ENCODE results near the gene CPNE1. TPM values are rescaled to one million over a fixed set of nuclear protein-coding genes. Genes with fewer than 3 reads are reported as not detected.

Gene CPNE1
- total and polyA plus RNA-seq, 2 donors = 87.9 to 161 TPM

DNA sequence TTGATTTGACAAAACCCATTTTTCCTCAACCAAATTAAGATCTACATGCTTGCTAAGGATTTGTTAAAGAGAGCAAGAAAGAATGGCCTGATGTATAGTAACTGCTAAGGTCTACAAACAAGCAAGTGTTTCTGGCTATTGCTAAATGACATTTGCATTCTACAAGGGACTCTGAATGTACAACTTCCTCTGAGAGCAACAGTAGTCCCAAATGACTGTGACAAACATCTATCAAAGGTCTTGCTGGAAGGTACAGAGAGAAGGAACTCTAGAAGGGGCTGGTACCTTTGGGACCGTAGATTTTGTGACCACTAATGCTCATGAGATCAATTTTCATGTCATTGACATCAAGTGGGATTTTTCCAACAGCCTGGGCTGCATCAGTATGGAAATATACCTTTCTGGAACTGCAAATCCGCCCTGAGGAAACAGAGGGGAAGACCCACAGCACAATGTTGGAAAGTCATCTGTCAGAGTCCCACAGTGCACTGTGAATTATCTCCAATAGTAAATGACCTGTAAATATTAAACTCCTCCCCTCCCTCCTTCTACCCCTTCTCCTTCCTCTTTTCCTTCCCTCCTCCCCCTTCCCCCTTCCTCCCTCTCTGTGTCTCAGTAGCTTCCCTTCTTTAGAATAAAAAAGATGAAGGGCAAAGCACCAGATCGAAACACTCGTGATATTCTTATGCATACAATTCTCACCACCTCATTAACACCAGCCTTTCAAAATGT lies 15.9 kb upstream of the CPNE1 start:
- H3K36me3 ChIP-seq (ENCODE audit: insufficient read depth) = no peaks in the 10 kb centered on the region
- H3K4me3 ChIP-seq (ENCODE audit: low read depth, low read length) = no peak overlapping the region
- 83% methylated on average over 4 of the region's 4 CpGs for WGBS
- H3K27ac ChIP-seq (ENCODE audit: low read depth) = no peak overlapping the region
- no peak for DNase-seq (ENCODE audit: extremely low spot score)
- no peaks in the 10 kb centered on the region for H3K4me1 ChIP-seq (ENCODE audit: insufficient read depth)

- H3K36me3 ChIP-seq (ENCODE audit: insufficient read depth) = peaks cover 2% of the 10 kb centered on the region
- H3K4me3 ChIP-seq (ENCODE audit: low read depth, low read length) = no peak overlapping the region
- no peaks in the 10 kb centered on the region for H3K4me1 ChIP-seq (ENCODE audit: insufficient read depth)
- H3K27ac ChIP-seq (ENCODE audit: low read depth) = no peak overlapping the region
- WGBS = 95% methylated on average over 8 of the region's 8 CpGs
- no peak for DNase-seq (ENCODE audit: extremely low spot score)
Observed at GRCh38 chr20:35674921-35675320, 10.2 kb upstream of the CPNE1 start.

- 93% methylated on average over 4 of the region's 4 CpGs for WGBS
- Histone ChIP-seq H3K4me3 (ENCODE audit: low read depth, low read length) (no peak overlapping the region), H3K4me1 (ENCODE audit: insufficient read depth) (no peaks in the 10 kb centered on the region), H3K36me3 (ENCODE audit: insufficient read depth) (peaks cover 2% of the 10 kb centered on the region), H3K27ac (ENCODE audit: low read depth) (no peak overlapping the region)
- no peak for DNase-seq (ENCODE audit: extremely low spot score)
Observed at GRCh38 chr20:35673884-35674283, 9.2 kb upstream of the CPNE1 start.

GRCh38 chr20:35669681-35670080 lies 5.0 kb upstream of the CPNE1 start:
- DNase-seq (ENCODE audit: extremely low spot score) = no peak
- peaks cover 2% of the 10 kb centered on the region for H3K36me3 ChIP-seq (ENCODE audit: insufficient read depth)
- 77% methylated on average over 1 of the region's 1 CpG for WGBS
- no peak overlapping the region for H3K4me3 ChIP-seq (ENCODE audit: low read depth, low read length)
- H3K27ac ChIP-seq (ENCODE audit: low read depth) = no peak overlapping the region
- H3K4me1 ChIP-seq (ENCODE audit: insufficient read depth) = no peaks in the 10 kb centered on the region

DNA sequence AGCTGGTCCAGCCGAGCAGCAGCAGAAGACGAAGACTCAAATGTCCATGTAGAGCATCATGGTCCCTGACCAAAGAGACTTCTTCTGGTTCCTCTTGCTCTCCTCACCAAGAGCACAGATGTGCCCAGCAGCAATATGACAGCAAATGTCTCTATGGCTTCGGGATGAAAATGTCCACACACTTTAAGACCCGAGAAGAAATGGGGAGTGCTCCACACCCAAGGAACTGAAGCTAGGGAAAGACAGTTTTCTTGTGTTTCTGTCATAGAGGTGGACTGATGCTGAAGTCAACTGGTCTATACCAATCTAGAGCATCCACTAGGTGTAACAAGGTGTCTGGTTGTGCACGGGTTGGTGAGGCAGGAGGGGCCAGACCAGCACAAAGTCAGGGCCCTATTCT lies 4.5 kb upstream of the CPNE1 start:
- H3K4me1 ChIP-seq (ENCODE audit: insufficient read depth) = no peaks in the 10 kb centered on the region
- H3K4me3 ChIP-seq (ENCODE audit: low read depth, low read length) = no peak overlapping the region
- no peak overlapping the region for H3K27ac ChIP-seq (ENCODE audit: low read depth)
- peaks cover 2% of the 10 kb centered on the region for H3K36me3 ChIP-seq (ENCODE audit: insufficient read depth)
- no peak for DNase-seq (ENCODE audit: extremely low spot score)
- WGBS = 92% methylated on average over 5 of the region's 5 CpGs

GRCh38 chr20:35665949-35666288 lies 1.2 kb upstream of the CPNE1 start:
- Histone ChIP-seq H3K4me1 (ENCODE audit: insufficient read depth) (peaks cover 1% of the 10 kb centered on the region), H3K36me3 (ENCODE audit: insufficient read depth) (no peaks in the 10 kb centered on the region), H3K4me3 (ENCODE audit: low read depth, low read length) (no peak overlapping the region), H3K27ac (ENCODE audit: low read depth) (no peak overlapping the region)
- no peak for DNase-seq (ENCODE audit: extremely low spot score)
- WGBS = 97% methylated on average over 17 of the region's 17 CpGs

GRCh38 chr20:35663516-35664465 lies 909 bp downstream of the CPNE1 start:
- peak overlapping the region; percentile 95 for H3K27ac ChIP-seq (ENCODE audit: low read depth)
- H3K36me3 ChIP-seq (ENCODE audit: insufficient read depth) = no peaks in the 10 kb centered on the region
- peaks cover 3% of the 10 kb centered on the region for H3K4me1 ChIP-seq (ENCODE audit: insufficient read depth)
- H3K4me3 ChIP-seq (ENCODE audit: low read depth, low read length) = peak overlapping the region; percentile 83
- DNase-seq (ENCODE audit: extremely low spot score) = no peak
- WGBS = under 1% methylated on average over 28 of the region's 28 CpGs

DNA sequence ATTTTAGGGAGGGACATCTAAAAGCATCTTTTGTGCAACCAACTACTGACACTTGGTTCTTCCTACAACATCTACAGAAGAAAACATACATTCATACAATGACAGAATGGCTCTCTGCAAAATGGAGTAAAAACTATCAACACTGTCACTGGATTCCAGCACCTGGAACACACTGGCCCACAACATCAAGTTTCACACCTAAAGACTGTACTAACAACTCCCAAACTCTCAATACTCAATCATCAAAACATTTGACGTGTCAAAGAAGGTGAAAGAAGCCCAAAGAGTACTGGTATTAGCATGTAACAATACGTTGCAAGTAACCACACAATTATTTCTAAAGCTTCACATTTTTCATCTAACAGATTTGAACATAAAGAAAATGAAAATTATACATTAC lies 2.1 kb downstream of the CPNE1 start:
- DNase-seq (ENCODE audit: extremely low spot score) = no peak
- Histone ChIP-seq H3K27ac (ENCODE audit: low read depth) (no peak overlapping the region), H3K4me3 (ENCODE audit: low read depth, low read length) (no peak overlapping the region), H3K4me1 (ENCODE audit: insufficient read depth) (peaks cover 3% of the 10 kb centered on the region), H3K36me3 (ENCODE audit: insufficient read depth) (no peaks in the 10 kb centered on the region)
- 30% methylated on average over 2 of the region's 2 CpGs for WGBS

DNA sequence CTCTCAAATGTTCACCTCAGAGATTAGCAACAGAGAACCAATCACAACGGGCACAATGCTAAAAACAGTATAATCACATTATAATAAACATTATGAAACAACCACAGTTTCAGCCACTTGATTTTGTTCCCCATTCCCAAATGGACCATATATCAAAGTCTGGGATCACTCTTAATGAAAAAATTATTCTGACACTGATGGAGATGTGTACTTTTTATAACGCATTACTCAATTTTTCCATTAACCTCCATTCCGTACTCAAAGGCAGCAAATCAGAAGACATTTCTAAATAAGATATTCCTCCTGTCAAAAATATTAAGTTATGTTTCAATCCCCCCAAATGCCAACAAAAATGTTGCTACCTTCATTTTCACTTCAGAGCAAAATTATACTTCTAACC lies 2.8 kb downstream of the CPNE1 start:
- WGBS = 33% methylated on average over 3 of the region's 3 CpGs
- Histone ChIP-seq H3K27ac (ENCODE audit: low read depth) (no peak overlapping the region), H3K4me3 (ENCODE audit: low read depth, low read length) (no peak overlapping the region), H3K4me1 (ENCODE audit: insufficient read depth) (peaks cover 3% of the 10 kb centered on the region), H3K36me3 (ENCODE audit: insufficient read depth) (no peaks in the 10 kb centered on the region)
- DNase-seq (ENCODE audit: extremely low spot score) = no peak

DNA sequence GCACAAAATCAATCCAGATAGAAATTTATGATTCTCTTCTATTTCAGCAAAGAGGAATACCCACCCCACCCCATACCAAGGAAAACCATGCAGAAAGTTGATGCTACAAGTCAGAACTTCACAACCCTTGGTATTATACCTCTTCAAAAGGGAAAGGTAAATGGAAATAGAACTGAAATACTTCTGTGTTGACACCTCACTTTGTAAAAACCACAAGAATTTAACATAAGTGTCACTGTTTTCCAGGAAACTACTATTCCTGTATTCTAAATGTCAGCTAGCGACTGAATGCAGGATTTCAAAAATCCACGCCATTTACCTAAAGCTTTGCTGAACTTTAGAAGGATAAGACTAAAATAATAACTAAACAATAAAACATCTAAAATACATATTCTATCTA lies 3.6 kb downstream of the CPNE1 start:
- Histone ChIP-seq H3K27ac (ENCODE audit: low read depth) (no peak overlapping the region), H3K4me3 (ENCODE audit: low read depth, low read length) (no peak overlapping the region), H3K36me3 (ENCODE audit: insufficient read depth) (no peaks in the 10 kb centered on the region), H3K4me1 (ENCODE audit: insufficient read depth) (peaks cover 3% of the 10 kb centered on the region)
- WGBS = 79% methylated on average over 2 of the region's 2 CpGs
- DNase-seq (ENCODE audit: extremely low spot score) = no peak

DNA sequence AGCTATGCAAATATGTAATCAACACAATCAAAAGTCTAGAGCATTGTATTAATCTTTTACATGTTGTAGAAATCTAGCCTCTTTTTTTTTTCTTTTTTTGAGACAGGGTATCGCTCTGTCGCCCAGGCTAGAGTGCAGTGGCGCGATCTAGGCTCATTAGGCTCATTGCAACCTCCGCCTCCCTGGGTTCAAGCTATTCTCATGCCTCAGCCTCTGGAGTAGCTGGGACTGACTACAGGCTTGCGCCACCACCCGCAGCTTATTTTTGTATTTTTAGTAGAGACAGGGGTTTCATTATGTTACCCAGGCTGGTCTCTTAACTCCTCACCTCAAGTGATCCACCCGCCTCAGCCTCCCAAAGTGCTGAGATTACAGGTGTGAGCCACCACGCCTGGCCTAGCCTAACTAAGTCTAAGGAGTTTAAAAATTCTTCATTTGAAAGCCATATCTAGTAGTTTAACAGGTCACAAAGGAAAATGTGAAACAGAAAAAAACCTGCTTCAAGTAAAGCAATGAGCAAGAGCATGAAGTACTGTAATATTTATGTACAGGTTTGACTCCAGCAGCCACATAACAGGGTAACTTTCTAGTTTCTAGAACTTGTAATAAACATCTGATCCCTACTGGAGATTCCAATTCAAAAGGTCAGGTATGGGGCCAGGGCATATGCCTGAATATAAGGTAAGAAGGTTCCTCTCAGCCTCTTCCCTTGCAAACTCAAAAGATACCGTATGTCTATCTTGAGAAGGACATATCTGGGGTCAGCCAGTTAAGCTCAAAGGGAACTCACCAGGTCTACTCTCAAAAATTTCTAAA lies 4.4 kb downstream of the CPNE1 start:
- WGBS = 93% methylated on average over 10 of the region's 10 CpGs
- H3K4me1 ChIP-seq (ENCODE audit: insufficient read depth) = peaks cover 3% of the 10 kb centered on the region

GRCh38 chr20:35657271-35657670 lies 7.4 kb downstream of the CPNE1 start:
- H3K36me3 ChIP-seq (ENCODE audit: insufficient read depth) = no peaks in the 10 kb centered on the region
- H3K27ac ChIP-seq (ENCODE audit: low read depth) = peak overlapping the region; percentile 38
- peaks cover 3% of the 10 kb centered on the region for H3K4me1 ChIP-seq (ENCODE audit: insufficient read depth)
- 36% methylated on average over 1 of the region's 1 CpG for WGBS
- no peak overlapping the region for H3K4me3 ChIP-seq (ENCODE audit: low read depth, low read length)
- no peak for DNase-seq (ENCODE audit: extremely low spot score)

More for the DNA sequence above, 4.4 kb downstream of the CPNE1 start:
- no peak overlapping the region for H3K4me3 ChIP-seq (ENCODE audit: low read depth, low read length)
- no peaks in the 10 kb centered on the region for H3K36me3 ChIP-seq (ENCODE audit: insufficient read depth)
- no peak for DNase-seq (ENCODE audit: extremely low spot score)
- H3K27ac ChIP-seq (ENCODE audit: low read depth) = no peak overlapping the region

DNA sequence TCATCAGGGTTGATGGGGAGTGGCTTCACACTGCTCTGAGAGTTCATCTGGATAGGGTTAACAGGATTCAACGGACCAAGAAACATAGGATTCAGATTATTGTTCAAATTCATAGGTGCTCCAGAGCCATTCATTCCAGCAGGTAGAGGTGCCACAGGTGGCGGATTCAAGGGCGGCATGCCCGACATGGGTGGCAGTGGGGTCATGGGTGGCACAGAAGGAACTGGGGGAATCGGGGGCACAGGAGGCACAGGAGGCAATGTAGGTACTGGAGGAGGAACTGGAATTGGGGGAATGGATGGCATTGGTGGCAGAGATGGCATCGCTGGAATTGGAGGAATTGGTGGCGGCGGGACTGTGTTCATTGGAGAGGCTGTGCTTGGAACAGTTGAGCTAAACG lies 10.3 kb downstream of the CPNE1 start:
- Histone ChIP-seq H3K27ac (ENCODE audit: low read depth) (no peak overlapping the region), H3K4me3 (ENCODE audit: low read depth, low read length) (no peak overlapping the region), H3K4me1 (ENCODE audit: insufficient read depth) (no peaks in the 10 kb centered on the region), H3K36me3 (ENCODE audit: insufficient read depth) (no peaks in the 10 kb centered on the region)
- no peak for DNase-seq (ENCODE audit: extremely low spot score)
- WGBS = 96% methylated on average over 9 of the region's 9 CpGs

Measured in urinary bladder (tissue), 4 donors.